Adrenal gland (tissue), 12 donors: Measurements from ENCODE around the gene ANXA1. TPM values are rescaled to one million over a fixed set of nuclear protein-coding genes. Genes with fewer than 3 reads are reported as not detected.

ENCODE experiments used
- DNase-seq, 7 donors: peaks; one replicate each; pipeline ENCODE4 v3.0.0-alpha.2; 2019 to 2020
- H3K27ac ChIP-seq, 5 donors: fragments of 200-600 bp; sonication (generic) in 4 of 5; 1 replicate in 3 of 5; 2 replicates in 2 of 5; pipeline versions ENCODE4 v1.5.1 to v1.8.0; 2016 to 2020; ENCODE audit warnings: mild to moderate bottlenecking in 1 of 5
- H3K27me3 ChIP-seq: fragments of 200-600 bp; 2 replicates; pipeline ENCODE4 v1.8.0; 2021
- H3K36me3 ChIP-seq, 2 donors: fragments of 200-600 bp; replicated peaks in 1 of 2; 1 replicate in 1 of 2; 2 replicates in 1 of 2; pipeline versions ENCODE4 v1.5.1 to v1.8.0; 2018 to 2022
- H3K4me1 ChIP-seq, 2 donors: fragments of 200-600 bp; replicated peaks in 1 of 2; 1 replicate in 1 of 2; 2 replicates in 1 of 2; pipeline versions ENCODE4 v1.5.1 to v1.8.0; 2018 to 2021
- H3K4me3 ChIP-seq, 4 donors: fragments of 200-600 bp; sonication (generic) in 3 of 4; one replicate each; pipeline ENCODE4 v1.5.1; 2016 to 2018
- H3K9me3 ChIP-seq, 3 donors: fragments of 200-600 bp; sonication (generic) in 1 of 3; replicated peaks in 1 of 3; 1 replicate in 2 of 3; 2 replicates in 1 of 3; pipeline versions ENCODE4 v1.5.1 to v1.8.0; 2016 to 2021
- CTCF ChIP-seq, 6 experiments: fragments of 450-650 bp in 4 of 6; fragments of 200-600 bp in 2 of 6; sonication (generic) in 1 of 6; IDR thresholded peaks; 1 replicate in 5 of 6; 2 replicates in 1 of 6; pipeline versions ENCODE4 v1.5.1 to v1.8.0; 2016 to 2021; ENCODE audit warnings: antibody characterized with exemption in 6 of 6, mild to moderate bottlenecking in 2 of 6, moderate library complexity in 1 of 6
- POLR2A ChIP-seq, 2 donors: fragments of 450-650 bp; IDR thresholded peaks; one replicate each; pipeline ENCODE4 v1.6.1; 2017; ENCODE audit warnings: antibody characterized with exemption in 2 of 2, mild to moderate bottlenecking in 2 of 2, moderate library complexity in 1 of 2
- WGBS, 4 donors: extraction: QIAGEN DNeasy Blood & Tissue Kit in 2 of 4; methylation state at CpG; one replicate each; pipeline versions ENCODE4 v1.1.5 to v1.1.7; 2013 to 2017; 5-methylcytosine and 5-hydroxymethylcytosine counted together
- intact Hi-C, 2 donors: fragments of 100-400 bp; cut with DNase I; formaldehyde crosslinking; loops; one replicate each; pipeline versions ENCODE4 v1.14.1 to v1.15.0; 2022 to 2023
- polyA plus RNA-seq, 3 donors: library from polyadenylated mRNA; stranded (reverse); fragments of 200-250 nt in 2 of 3; fragments of 350-450 nt in 1 of 3; fragmentation: Illumina TruSeq in 1 of 3; extraction: RNeasy Lipid Tissue Mini Kit (QIAGEN cat#74804) in 1 of 3; gene quantifications; one replicate each; pipeline ENCODE4 v1.2.3, GENCODE V29; 2013 to 2014
- total RNA-seq, 9 donors: library from RNA; depleted of rRNA in 4 of 9; stranded (reverse); fragments of >200 nt in 4 of 9; fragments of 120-200 nt in 1 of 9; fragmentation: NEBNext Ultra II Directional in 1 of 9; extraction: Animal tissue kit (Norgen Biotek cat#: 25700) in 1 of 9; gene quantifications; one replicate each; pipeline versions ENCODE4 v1.1.0 to v1.2.4, GENCODE V29; 2013 to 2023
- donor health status: healthy with polysubstance abuse.
- donor health status: Bipolar disorder and iron deficiency.
- donor health status: DM: yes; HTN: yes; CAD: no.
- donor health status: DM: no; HTN: no; CAD: no.
- donor health status: DM: no; HTN: no; CAD: no.
- donor health status: DM: yes; HTN: yes; CAD: no.

ANXA1 gene
- total and polyA plus RNA-seq, 12 donors = 16.5 to 114 (median 63.4) TPM

GRCh38 chr9:73133022-73133651, 18.5 kb upstream of the ANXA1 start:
- Histone ChIP-seq H3K27ac (peak overlapping the region in 4 of 5 donors; percentile 62 to 85 (median 74)), H3K27me3 (no peaks in the 10 kb centered on the region), H3K36me3 (no peaks in the 10 kb centered on the region), H3K4me1 (peaks cover 2 to 5% of the 10 kb centered on the region in 2 donors), H3K4me3 (peak overlapping the region in 2 of 4 donors; percentile 30 to 51), H3K9me3 (no peaks in the 10 kb centered on the region)
- intact Hi-C loops = no loop called here
- no peak for DNase-seq
- TF ChIP-seq CTCF (IDR thresholded peaks at IDR 0.05) (no peak), POLR2A (IDR thresholded peaks at IDR 0.05) (no peak)
- WGBS, 4 donors = 54 to 69% (median 66%) methylated on average over 3 of the region's 3 CpGs

- no peak overlapping the region for H3K4me3 ChIP-seq
- TF ChIP-seq CTCF (IDR thresholded peaks at IDR 0.05) (no peak), POLR2A (IDR thresholded peaks at IDR 0.05) (no peak)
- no peak for DNase-seq
- 76 to 96% (median 78%) methylated on average over 2 of the region's 2 CpGs for WGBS, 4 donors
- no peaks in the 10 kb centered on the region for H3K36me3 ChIP-seq
- intact Hi-C loops = no loop called here
- peaks cover 3 to 5% of the 10 kb centered on the region in 2 donors for H3K4me1 ChIP-seq
- no peak overlapping the region for H3K27ac ChIP-seq
- no peaks in the 10 kb centered on the region for H3K9me3 ChIP-seq
- no peaks in the 10 kb centered on the region for H3K27me3 ChIP-seq
These were observed 17.7 kb upstream of the ANXA1 start for GRCh38 chr9:73133921-73134407.

GRCh38 chr9:73135394-73135793, 16.3 kb upstream of the ANXA1 start:
- H3K9me3 ChIP-seq = no peaks in the 10 kb centered on the region
- intact Hi-C loops = no loop called here

GRCh38 chr9:73137286-73137899, 14.3 kb upstream of the ANXA1 start:
- WGBS, 4 donors = 68 to 79% (median 75%) methylated on average over 4 of the region's 4 CpGs
- Histone ChIP-seq H3K4me3 (no peak overlapping the region), H3K27me3 (no peaks in the 10 kb centered on the region), H3K36me3 (no peaks in the 10 kb centered on the region), H3K4me1 (peaks cover 0 to 7% of the 10 kb centered on the region in 2 donors), H3K9me3 (no peaks in the 10 kb centered on the region), H3K27ac (no peak overlapping the region)
- no peak for DNase-seq
- intact Hi-C loops = no loop called here
- no peak for TF ChIP-seq CTCF (IDR thresholded peaks at IDR 0.05)
- no peak for TF ChIP-seq POLR2A (IDR thresholded peaks at IDR 0.05)

More at GRCh38 chr9:73135394-73135793, 16.3 kb upstream of the ANXA1 start:
- Histone ChIP-seq H3K4me3 (no peak overlapping the region), H3K27ac (no peak overlapping the region), H3K4me1 (peaks cover 3 to 5% of the 10 kb centered on the region in 2 donors), H3K27me3 (no peaks in the 10 kb centered on the region), H3K36me3 (no peaks in the 10 kb centered on the region)
- no peak for TF ChIP-seq POLR2A (IDR thresholded peaks at IDR 0.05)
- TF ChIP-seq CTCF (IDR thresholded peaks at IDR 0.05) = no peak
- no peak for DNase-seq
